CD4-positive, alpha-beta T cell treated with Interleukin-15 for 4 hours (primary cell): ENCODE measurements around the gene ITGA7.

ENCODE experiments used
- DNase-seq: peaks from one replicate; pipeline ENCODE4 v3.0.0-alpha.2; 2020; ENCODE audit warnings: low spot score

The ITGA7 gene

GRCh38 chr12:55698965-55699364 is 8.7 kb downstream of the ITGA7 start:
- no peak for DNase-seq

GRCh38 chr12:55698241-55698955 is 9.3 kb downstream of the ITGA7 start:
- no peak for DNase-seq

- DNase-seq, result no peak
Measured at GRCh38 chr12:55697686-55698085, 10.0 kb downstream of the ITGA7 start.

GRCh38 chr12:55696796-55697462 is 10.8 kb downstream of the ITGA7 start:
- DNase-seq, result no peak

- DNase-seq, result no peak
Measured at GRCh38 chr12:55696141-55696540, 11.6 kb downstream of the ITGA7 start.

DNA sequence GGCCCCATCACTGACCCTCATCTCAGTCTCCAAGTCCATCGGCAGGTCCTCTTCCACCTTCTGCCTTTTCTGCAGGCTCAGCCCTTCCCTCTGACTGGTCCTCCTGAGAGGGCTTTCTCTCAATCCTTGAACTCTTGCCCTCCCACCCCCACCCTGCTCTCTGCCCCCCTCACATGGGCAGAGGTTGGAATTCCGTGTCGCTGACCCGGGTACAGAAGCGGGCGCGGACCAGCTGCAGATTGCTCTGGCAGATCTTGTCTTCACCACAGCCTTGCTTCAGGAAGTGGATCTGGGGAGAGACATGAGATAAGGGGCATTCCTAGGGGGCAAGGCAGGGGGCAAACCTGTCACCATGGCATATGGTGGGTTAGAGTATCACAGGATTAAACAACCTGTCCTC is 12.4 kb downstream of the ITGA7 start:
- no peak for DNase-seq

GRCh38 chr12:55694651-55695050 is 13.1 kb downstream of the ITGA7 start:
- no peak for DNase-seq

GRCh38 chr12:55694188-55694515 is 13.6 kb downstream of the ITGA7 start:
- DNase-seq, result no peak

- DNase-seq, result no peak
Measured at GRCh38 chr12:55693323-55694187, 14.1 kb downstream of the ITGA7 start.

DNA sequence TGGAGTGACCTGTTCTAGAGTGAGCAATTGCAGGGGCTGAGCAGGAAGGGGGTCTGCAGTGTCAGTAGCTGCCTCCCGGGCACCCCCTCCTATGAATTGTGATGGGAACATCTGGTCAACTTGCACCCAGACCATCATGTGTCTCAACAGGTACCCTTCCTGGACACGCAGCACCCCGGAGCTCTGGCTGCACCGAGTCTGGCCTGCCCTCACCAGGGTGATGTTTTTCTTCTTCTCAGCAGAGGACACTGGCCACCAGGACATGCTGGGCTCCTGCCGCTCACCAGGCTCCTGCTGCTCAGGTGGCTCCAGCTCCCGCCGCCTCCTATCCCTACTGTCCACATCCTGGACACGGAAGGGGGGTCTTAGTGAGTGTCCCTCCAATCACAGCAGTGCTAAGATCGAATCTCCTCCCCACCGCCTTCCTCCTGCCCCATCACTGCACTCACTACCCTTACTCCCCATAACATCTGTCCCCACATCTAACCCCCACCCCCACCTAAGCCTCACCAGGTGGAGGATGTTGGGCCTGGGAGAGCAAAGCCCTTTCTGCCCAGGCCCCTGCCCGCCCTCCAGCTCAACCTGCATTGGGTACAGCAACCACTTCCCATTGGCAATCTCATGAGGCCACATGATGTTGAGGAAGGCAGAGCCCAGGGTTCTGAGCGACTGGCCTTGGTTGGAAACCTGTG is 14.9 kb downstream of the ITGA7 start:
- no peak for DNase-seq

- DNase-seq, result no peak
Measured at GRCh38 chr12:55688716-55689655, 18.7 kb downstream of the ITGA7 start.

DNA sequence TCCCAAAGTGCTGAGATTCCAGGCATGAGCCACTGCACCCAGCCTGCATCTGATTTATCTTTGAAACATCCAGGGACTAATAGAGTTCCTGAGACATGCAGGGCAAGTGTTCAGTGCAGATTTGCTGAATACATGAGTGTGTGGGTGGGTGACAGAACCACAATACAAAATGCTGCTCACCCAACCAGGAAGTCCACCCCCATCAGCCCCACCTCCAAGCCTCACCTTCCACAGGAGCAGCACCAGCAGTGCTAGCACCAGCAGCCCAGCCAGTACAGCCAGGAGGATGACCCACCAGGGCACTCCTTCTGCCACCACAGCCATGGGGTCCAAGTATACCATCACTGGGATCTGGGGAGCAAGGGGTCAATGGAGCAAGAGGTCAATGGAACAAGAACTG is 20.0 kb downstream of the ITGA7 start:
- no peak for DNase-seq

- DNase-seq, result no peak
Measured at GRCh38 chr12:55686366-55687010, 21.2 kb downstream of the ITGA7 start.

DNA sequence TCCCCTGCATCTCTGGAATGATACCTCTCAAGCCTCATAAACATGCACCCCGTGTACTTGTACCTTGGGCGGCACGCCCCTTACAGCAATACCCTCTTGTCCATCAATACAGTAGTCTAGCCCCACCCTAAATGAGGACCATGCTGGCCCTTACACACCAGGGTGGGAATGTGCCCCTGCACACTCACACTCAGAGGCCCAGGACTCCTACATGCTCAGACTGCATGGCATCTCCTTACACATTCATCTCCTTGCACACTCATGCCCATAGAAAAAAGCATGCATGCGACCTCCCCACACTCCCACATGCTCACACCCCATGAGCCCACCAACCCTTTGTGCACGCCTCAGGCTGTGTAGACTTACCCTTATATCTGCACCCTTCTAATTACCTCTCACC is 22.0 kb downstream of the ITGA7 start:
- no peak for DNase-seq

DNA sequence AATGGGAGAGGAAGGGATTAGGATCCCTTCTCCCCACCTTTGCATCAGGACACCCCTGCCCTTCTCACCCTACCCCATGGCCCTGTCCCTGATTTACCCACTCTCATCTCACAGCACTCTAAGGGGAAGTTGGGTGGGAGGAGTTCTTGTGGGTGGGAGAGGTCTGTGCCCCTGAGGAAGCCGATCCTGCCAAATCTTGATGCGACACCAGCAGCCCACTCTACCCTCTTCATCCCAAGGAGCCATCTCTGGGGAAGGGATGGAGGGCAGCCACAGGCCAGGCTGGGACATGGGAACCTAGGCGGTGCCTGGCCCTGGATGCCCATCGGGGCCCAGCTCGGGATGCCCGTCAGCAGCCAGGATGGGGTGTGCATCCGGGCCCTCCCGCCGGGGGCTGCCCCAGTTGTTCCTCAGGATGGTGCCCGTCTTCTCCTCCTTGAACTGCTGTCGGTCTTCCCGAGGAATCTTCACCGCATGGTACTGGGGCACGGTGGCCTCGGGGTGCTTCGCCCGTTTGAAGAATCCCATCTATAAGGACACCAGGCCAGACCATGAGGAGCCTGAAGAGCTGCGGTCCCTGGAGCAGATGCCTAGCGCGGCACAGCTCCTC is 22.8 kb downstream of the ITGA7 start:
- no peak for DNase-seq

DNA sequence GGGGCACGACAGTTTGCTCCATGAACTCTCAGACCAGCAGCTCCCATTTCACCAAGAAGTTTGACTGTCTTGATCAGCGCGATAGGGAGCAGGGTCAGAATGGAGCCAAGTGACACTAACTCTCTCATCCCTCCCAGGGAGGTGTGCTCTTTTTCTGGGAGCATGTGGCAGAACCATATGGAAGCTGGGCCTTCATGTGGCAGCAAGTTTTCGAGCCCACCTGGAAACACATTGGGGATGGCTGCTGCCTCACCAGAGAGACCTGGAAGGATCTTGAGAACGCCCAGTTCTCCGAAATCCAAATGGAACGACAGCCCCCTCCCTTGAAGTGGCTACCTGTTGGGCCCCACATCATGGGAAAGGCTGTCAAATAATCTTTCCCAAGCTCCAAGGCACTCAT is 24.0 kb downstream of the ITGA7 start:
- DNase-seq, result no peak

GRCh38 chr12:55682087-55682796 is 25.5 kb downstream of the ITGA7 start:
- no peak for DNase-seq

- no peak for DNase-seq
Measured at GRCh38 chr12:55681142-55682077, 26.3 kb downstream of the ITGA7 start.

- DNase-seq, result no peak
Measured at GRCh38 chr12:55679691-55680090, 28.0 kb downstream of the ITGA7 start.
